Keratinocyte (primary cell): Measurements from ENCODE around the gene NAT10. TPM values are rescaled to one million over a fixed set of nuclear protein-coding genes. Genes with fewer than 3 reads are reported as not detected.

Source experiments
- DNase-seq: peaks from one replicate; pipeline ENCODE4 v3.0.0-alpha.2; 2011; ENCODE audit warnings: low read depth, missing footprints, low spot score
- FAIRE-seq: peaks from 2 replicates; lab custom pipeline; 2011; peaks lifted over from hg19 to GRCh38; lab: Jason Lieb, UNC
- H2AFZ ChIP-seq: 2 replicates; pipeline ENCODE4 v1.6.0; 2012; ENCODE audit warnings: low read length, control low read depth, inconsistent platforms; ENCODE audit not compliant: control insufficient read depth
- H3K27ac ChIP-seq: 2 replicates; pipeline ENCODE4 v1.5.1; 2011; ENCODE audit warnings: low read length; ENCODE audit not compliant: control insufficient read depth, insufficient read depth
- H3K27me3 ChIP-seq: 3 replicates; pipeline ENCODE4 v1.6.0; 2011; ENCODE audit warnings: low read length; ENCODE audit not compliant: control insufficient read depth, insufficient read depth; ENCODE audit errors: extremely low read depth
- H3K36me3 ChIP-seq, 2 experiments: 2 replicates in 1 of 2; 3 replicates in 1 of 2; pipeline ENCODE4 v1.5.1; 2011; ENCODE audit warnings: low read length in 2 of 2, mild to moderate bottlenecking in 1 of 2; ENCODE audit not compliant: control insufficient read depth in 2 of 2, insufficient read depth in 2 of 2; ENCODE audit errors: extremely low read depth in 1 of 2
- H3K4me1 ChIP-seq: 3 replicates; pipeline ENCODE4 v1.5.1; 2011; ENCODE audit warnings: low read length; ENCODE audit not compliant: control insufficient read depth, insufficient read depth; ENCODE audit errors: extremely low read depth
- H3K4me2 ChIP-seq: 3 replicates; pipeline ENCODE4 v1.6.0; 2011; ENCODE audit warnings: low read depth, low read length; ENCODE audit not compliant: control insufficient read depth, insufficient read depth; ENCODE audit errors: extremely low read depth
- H3K4me3 ChIP-seq, 3 experiments: fragments of 200-600 bp in 1 of 3; sonication (generic) in 1 of 3; 2 replicates in 2 of 3; 3 replicates in 1 of 3; pipeline ENCODE4 v1.5.1; 2011 to 2016; ENCODE audit warnings: low read length in 3 of 3, mild to moderate bottlenecking in 3 of 3, control low read depth in 2 of 3, inconsistent platforms in 1 of 3, low read depth in 1 of 3, mixed read lengths in 1 of 3, mixed run types in 1 of 3, moderate library complexity in 1 of 3; ENCODE audit not compliant: control insufficient read depth in 2 of 3, insufficient read depth in 2 of 3; ENCODE audit errors: extremely low read depth in 1 of 3
- H3K79me2 ChIP-seq: 2 replicates; pipeline ENCODE4 v1.6.0; 2012; ENCODE audit warnings: low read length; ENCODE audit not compliant: control insufficient read depth, insufficient read depth
- H3K9ac ChIP-seq: 3 replicates; pipeline ENCODE4 v1.6.0; 2011; ENCODE audit warnings: low read length; ENCODE audit not compliant: control insufficient read depth, insufficient read depth; ENCODE audit errors: extremely low read depth
- H3K9me1 ChIP-seq: 3 replicates; pipeline ENCODE4 v1.6.0; 2011; ENCODE audit warnings: low read length; ENCODE audit not compliant: control insufficient read depth, insufficient read depth; ENCODE audit errors: extremely low read depth
- H3K9me3 ChIP-seq: 2 replicates; pipeline ENCODE4 v1.5.1; 2012; ENCODE audit warnings: low read depth, low read length; ENCODE audit not compliant: control insufficient read depth
- H4K20me1 ChIP-seq: 3 replicates; pipeline ENCODE4 v1.6.0; 2011; ENCODE audit warnings: low read length; ENCODE audit not compliant: control insufficient read depth, insufficient read depth; ENCODE audit errors: extremely low read depth
- EZH2 ChIP-seq: IDR thresholded peaks from one replicate; pipeline ENCODE4 v1.6.1; 2012; ENCODE audit warnings: inconsistent platforms, mild to moderate bottlenecking, low read length, moderate library complexity
- dilution Hi-C: fragments of 300-500 bp; cut with MboI; formaldehyde crosslinking; loops from one replicate; pipeline ENCODE4 v1.7.0; 2020; ENCODE audit warnings: low sequenced_read_pairs; ENCODE audit not compliant: extremely low pct_ligation_motif_present
- polyA plus RNA-seq, 5 experiments: library from polyadenylated mRNA; depleted of rRNA in 3 of 5; stranded (reverse) in 3 of 5; stranded (forward) in 1 of 5; unstranded in 1 of 5; fragments of >200 nt; gene quantifications; 1 replicate in 1 of 5; 2 replicates in 3 of 5; 3 replicates in 1 of 5; pipeline versions ENCODE4 v1.2.1 to v1.2.3, GENCODE V29; 2011 to 2012; ENCODE audit warnings: missing spikeins in 2 of 5, low read depth in 1 of 5, low replicate concordance in 1 of 5
- TF ChIP-seq, protein P1 (sequence below), 3 experiments: IDR thresholded peaks in 1 of 3; conservative IDR thresholded peaks in 1 of 3; optimal IDR thresholded peaks in 1 of 3; 2 replicates in 2 of 3; 3 replicates in 1 of 3; pipeline versions ENCODE3 to v1.5.1; 2011; ENCODE audit warnings: low read length in 3 of 3, mild to moderate bottlenecking in 3 of 3, moderate library complexity in 2 of 3, control low read depth in 1 of 3, inconsistent platforms in 1 of 3; ENCODE audit not compliant: insufficient read depth in 2 of 3; ENCODE audit errors: extremely low read depth in 1 of 3

Gene NAT10
- polyA plus RNA-seq, 1 donor (not counting 4 experiments of a cell fraction or from before 2014, with no cell fraction given) = 44.0 TPM

DNA sequence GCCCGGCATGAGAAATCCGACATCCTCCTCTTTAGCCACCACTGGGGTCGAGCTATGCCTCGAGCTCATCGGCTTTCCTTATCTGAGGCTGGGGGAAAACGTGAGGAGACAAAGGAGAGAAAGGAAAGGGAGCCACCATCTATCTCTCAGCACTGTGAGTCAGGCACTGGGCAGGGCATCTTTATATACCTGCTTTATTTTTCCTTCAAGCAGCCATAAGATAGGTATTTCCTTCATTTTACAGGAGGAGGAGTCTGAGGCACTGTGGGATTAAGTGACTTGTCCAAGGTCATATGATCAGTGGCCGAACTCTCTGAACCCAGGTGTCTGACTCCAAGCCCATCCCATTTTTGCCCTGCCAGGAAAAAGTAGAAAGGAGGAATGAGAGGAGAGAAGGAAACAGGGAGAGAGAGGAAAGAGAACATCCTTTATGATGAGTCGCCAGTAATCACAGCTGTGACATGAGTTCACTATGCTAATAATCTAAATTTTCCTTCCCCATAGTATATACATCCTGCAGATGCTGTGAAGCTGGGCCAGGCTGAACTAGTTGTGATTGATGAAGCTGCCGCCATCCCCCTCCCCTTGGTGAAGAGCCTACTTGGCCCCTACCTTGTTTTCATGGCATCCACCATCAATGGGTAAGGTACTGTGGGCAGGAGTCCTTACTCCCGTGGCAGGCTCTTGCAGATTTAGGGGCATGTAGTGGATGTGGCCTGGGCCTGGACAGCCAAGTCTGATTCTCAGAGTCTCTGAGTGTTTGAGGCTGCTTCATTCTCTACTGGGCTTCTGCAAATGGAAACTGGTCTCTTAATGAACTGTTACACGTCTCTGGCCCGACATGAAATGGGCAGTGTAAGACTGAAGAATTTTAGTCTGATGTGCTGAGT, 21.8 kb downstream of the NAT10 start:
- Histone ChIP-seq H3K9me1 (no peaks in the 10 kb centered on the region), H3K36me3 (peaks cover 30 to 36% of the 10 kb centered on the region in 2 experiments), H3K4me3 (no peak overlapping the region), H4K20me1 (no peaks in the 10 kb centered on the region), H3K9me3 (no peaks in the 10 kb centered on the region), H3K27ac (no peak overlapping the region), H3K9ac (no peak overlapping the region), H3K27me3 (no peaks in the 10 kb centered on the region), H3K4me2 (no peak overlapping the region), H2AFZ (no peak overlapping the region), H3K79me2 (no peaks in the 10 kb centered on the region), H3K4me1 (no peaks in the 10 kb centered on the region)
- FAIRE-seq (no peak), DNase-seq (no peak)
- dilution Hi-C loops = no loop called here
- TF ChIP-seq, protein P1, sequence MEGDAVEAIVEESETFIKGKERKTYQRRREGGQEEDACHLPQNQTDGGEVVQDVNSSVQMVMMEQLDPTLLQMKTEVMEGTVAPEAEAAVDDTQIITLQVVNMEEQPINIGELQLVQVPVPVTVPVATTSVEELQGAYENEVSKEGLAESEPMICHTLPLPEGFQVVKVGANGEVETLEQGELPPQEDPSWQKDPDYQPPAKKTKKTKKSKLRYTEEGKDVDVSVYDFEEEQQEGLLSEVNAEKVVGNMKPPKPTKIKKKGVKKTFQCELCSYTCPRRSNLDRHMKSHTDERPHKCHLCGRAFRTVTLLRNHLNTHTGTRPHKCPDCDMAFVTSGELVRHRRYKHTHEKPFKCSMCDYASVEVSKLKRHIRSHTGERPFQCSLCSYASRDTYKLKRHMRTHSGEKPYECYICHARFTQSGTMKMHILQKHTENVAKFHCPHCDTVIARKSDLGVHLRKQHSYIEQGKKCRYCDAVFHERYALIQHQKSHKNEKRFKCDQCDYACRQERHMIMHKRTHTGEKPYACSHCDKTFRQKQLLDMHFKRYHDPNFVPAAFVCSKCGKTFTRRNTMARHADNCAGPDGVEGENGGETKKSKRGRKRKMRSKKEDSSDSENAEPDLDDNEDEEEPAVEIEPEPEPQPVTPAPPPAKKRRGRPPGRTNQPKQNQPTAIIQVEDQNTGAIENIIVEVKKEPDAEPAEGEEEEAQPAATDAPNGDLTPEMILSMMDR (optimal IDR thresholded peaks at IDR 0.05 in 1 of 3, IDR thresholded peaks at IDR 0.05 in 1 of 3, conservative IDR thresholded peaks at IDR 0.05 in 1 of 3; ENCODE audit: extremely low read depth in 1 of 3, insufficient read depth in 2 of 3, low read length in 3 of 3) = no peak
- TF ChIP-seq EZH2 = no peak

DNA sequence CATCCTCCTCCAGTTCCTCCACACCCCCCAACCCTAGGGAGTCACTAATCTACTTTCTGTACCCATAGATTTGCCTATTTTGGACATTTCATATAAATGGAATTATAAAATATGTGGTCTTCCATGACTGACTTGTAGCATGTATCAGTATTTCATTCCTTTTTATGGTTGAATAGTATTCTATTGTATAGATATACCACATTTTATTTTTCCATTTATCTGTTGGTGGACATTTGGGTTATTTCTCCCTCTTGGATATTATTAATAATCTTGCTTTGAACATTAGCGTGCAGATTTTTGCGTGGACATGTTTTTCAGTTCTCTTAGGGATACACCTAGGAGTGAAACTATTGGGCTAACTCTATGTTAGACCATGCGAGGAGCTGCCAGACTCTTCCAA, 23.4 kb downstream of the NAT10 start:
- peaks cover 27 to 42% of the 10 kb centered on the region in 2 experiments for H3K36me3 ChIP-seq
- H3K4me1 ChIP-seq = no peaks in the 10 kb centered on the region
- TF ChIP-seq EZH2 = no peak
- TF ChIP-seq, protein P1 (optimal IDR thresholded peaks at IDR 0.05 in 1 of 3, IDR thresholded peaks at IDR 0.05 in 1 of 3, conservative IDR thresholded peaks at IDR 0.05 in 1 of 3; ENCODE audit: extremely low read depth in 1 of 3, insufficient read depth in 2 of 3, low read length in 3 of 3) = no peak

More for the DNA sequence above, 23.4 kb downstream of the NAT10 start:
- no peaks in the 10 kb centered on the region for H3K27me3 ChIP-seq
- no peaks in the 10 kb centered on the region for H4K20me1 ChIP-seq
- dilution Hi-C loops = no loop called here
- no peak overlapping the region for H3K4me3 ChIP-seq
- no peaks in the 10 kb centered on the region for H3K79me2 ChIP-seq
- FAIRE-seq = no peak
- H3K9ac ChIP-seq = no peak overlapping the region
- no peaks in the 10 kb centered on the region for H3K9me1 ChIP-seq
- no peak overlapping the region for H3K4me2 ChIP-seq
- no peak overlapping the region for H2AFZ ChIP-seq
- DNase-seq = no peak
- no peak overlapping the region for H3K27ac ChIP-seq
- H3K9me3 ChIP-seq = no peaks in the 10 kb centered on the region
